CD4-positive, alpha-beta memory T cell (primary cell): ENCODE measurements around the gene TOX4. TPM values are rescaled to one million over a fixed set of nuclear protein-coding genes. Genes with fewer than 3 reads are reported as not detected.
A peak's percentile ranks its signal among the peaks of the same experiment; 100 is the strongest.
"Not testable (repeated sequence)": the region's sequence is repeated elsewhere in the genome, so short reads cannot be mapped to it uniquely, and the experiment has no call there.

Experiments used
- CTCF ChIA-PET: fragments of 350-600 bp; sonication (Branson Sonifier 250); formaldehyde crosslinking; loops from one replicate; lab custom pipeline; 2021; ENCODE audit warnings: inconsistent platforms; ENCODE audit not compliant: partially characterized antibody; lab: Charles Lee
- POLR2A ChIA-PET: fragments of 350-600 bp; sonication (Branson Sonifier 250); formaldehyde crosslinking; loops from one replicate; lab custom pipeline; 2021; ENCODE audit not compliant: partially characterized antibody; lab: Charles Lee
- DNase-seq, 5 donors: peaks; one replicate each; pipeline versions ENCODE4 v3.0.0 to v3.0.0-alpha.2; 2020 to 2022; ENCODE audit warnings: mixed read lengths in 1 of 5
- H3K27ac ChIP-seq: one replicate; pipeline ENCODE4 v1.7.0; 2013; ENCODE audit warnings: low read depth, low read length
- H3K27me3 ChIP-seq: 2 replicates; pipeline ENCODE4 v1.7.0; 2013; ENCODE audit warnings: mild to moderate bottlenecking, low read length, moderate library complexity; ENCODE audit not compliant: insufficient read depth
- H3K36me3 ChIP-seq: 2 replicates; pipeline ENCODE4 v1.7.0; 2013; ENCODE audit warnings: mild to moderate bottlenecking, low read length, moderate library complexity; ENCODE audit not compliant: insufficient read depth
- H3K4me1 ChIP-seq: 2 replicates; pipeline ENCODE4 v1.7.0; 2013; ENCODE audit warnings: mild to moderate bottlenecking, low read length, moderate library complexity; ENCODE audit not compliant: insufficient read depth
- H3K4me3 ChIP-seq, 2 donors: one replicate each; pipeline ENCODE4 v1.7.0; 2013; ENCODE audit warnings: low read length in 2 of 2, mild to moderate bottlenecking in 1 of 2
- H3K9me3 ChIP-seq, 2 donors: one replicate each; pipeline ENCODE4 v1.7.0; 2013; ENCODE audit warnings: low read length in 2 of 2, control low read depth in 1 of 2; ENCODE audit not compliant: control insufficient read depth in 1 of 2
- H3K27ac Mint-ChIP-seq, 7 donors: one replicate each; pipeline ENCODE4 v1.8.0; 2020 to 2021; ENCODE audit warnings: mixed read lengths in 7 of 7, mild to moderate bottlenecking in 6 of 7, inconsistent platforms in 3 of 7, moderate library complexity in 3 of 7
- H3K27me3 Mint-ChIP-seq, 2 donors: one replicate each; pipeline ENCODE4 v1.8.0; 2020 to 2021; ENCODE audit warnings: mixed read lengths in 2 of 2
- H3K36me3 Mint-ChIP-seq, 2 donors: one replicate each; pipeline ENCODE4 v1.8.0; 2020 to 2021; ENCODE audit warnings: mixed read lengths in 2 of 2, inconsistent platforms in 1 of 2, mild to moderate bottlenecking in 1 of 2
- H3K4me1 Mint-ChIP-seq, 4 donors: one replicate each; pipeline ENCODE4 v1.8.0; 2020 to 2021; ENCODE audit warnings: mixed read lengths in 4 of 4, mild to moderate bottlenecking in 1 of 4
- H3K4me3 Mint-ChIP-seq, 8 donors: one replicate each; pipeline ENCODE4 v1.8.0; 2020 to 2021; ENCODE audit warnings: mixed read lengths in 8 of 8, mild to moderate bottlenecking in 7 of 8, moderate library complexity in 6 of 8, inconsistent platforms in 3 of 8
- H3K9me3 Mint-ChIP-seq, 8 donors: one replicate each; pipeline ENCODE4 v1.8.0; 2020 to 2021; ENCODE audit warnings: mixed read lengths in 8 of 8, mild to moderate bottlenecking in 5 of 8, inconsistent platforms in 3 of 8, moderate library complexity in 1 of 8
- intact Hi-C: fragments of 100-400 bp; cut with micrococcal nuclease; formaldehyde crosslinking; loops from one replicate; pipeline ENCODE4 v1.15.1; 2023
- polyA plus RNA-seq, 2 donors: library from polyadenylated mRNA; unstranded; fragments of 300-500 nt; fragmentation: Illumina TruSeq; gene quantifications; one replicate each; pipeline ENCODE4 v1.2.3, GENCODE V29; 2021
- total RNA-seq, 2 experiments: library from RNA; stranded (reverse); gene quantifications; one replicate each; pipeline ENCODE4 v1.2.3, GENCODE V29; 2021

The TOX4 gene
- total and polyA plus RNA-seq, 4 experiments from 2014 or later = 81.8 to 86.2 (median 84.8) TPM

DNA sequence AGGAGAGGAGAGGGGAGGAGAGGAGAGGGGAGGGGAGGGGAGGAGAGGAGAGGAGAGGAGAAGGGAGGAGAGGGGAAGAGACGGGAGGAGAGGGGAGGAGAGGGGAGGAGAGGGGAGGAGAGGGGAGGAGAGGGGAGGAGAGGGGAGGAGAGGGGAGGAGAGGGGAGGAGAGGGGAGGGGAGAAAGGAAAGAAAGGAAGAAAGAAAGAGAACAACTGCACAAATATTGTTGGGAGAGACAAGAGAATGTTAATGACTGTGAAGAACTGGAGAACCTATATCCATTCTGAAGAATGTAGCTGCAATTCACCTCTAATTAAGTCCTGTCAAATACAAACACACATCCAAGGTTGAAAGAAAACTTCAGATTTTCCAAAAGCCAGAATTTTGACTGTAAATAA lies 34.3 kb upstream of the TOX4 start:
- POLR2A ChIA-PET = interaction anchor here (2.2 kb wide), 1 partner anchor 13 kb away, joined by 9 read pairs; the partner anchor contains the start of gene CHD8
- H3K4me3 Mint-ChIP-seq, H3K27ac Mint-ChIP-seq, H3K4me3 ChIP-seq, H3K9me3 Mint-ChIP-seq, DNase-seq, H3K27ac ChIP-seq, H3K9me3 ChIP-seq, H3K27me3 ChIP-seq, intact Hi-C loops, H3K36me3 ChIP-seq, H3K27me3 Mint-ChIP-seq: not testable (repeated sequence)
- Mint-ChIP-seq H3K4me1 (peaks cover 28 to 58% (median 40%) of the 10 kb centered on the region in 4 donors), H3K36me3 (peaks cover 3 to 13% of the 10 kb centered on the region in 2 donors)
- H3K4me1 ChIP-seq = peaks cover 17% of the 10 kb centered on the region
- CTCF ChIA-PET = interaction anchor here (6.1 kb wide), 1 partner anchor 14 kb away, joined by 31 read pairs; the partner anchor contains the start of gene CHD8

DNA sequence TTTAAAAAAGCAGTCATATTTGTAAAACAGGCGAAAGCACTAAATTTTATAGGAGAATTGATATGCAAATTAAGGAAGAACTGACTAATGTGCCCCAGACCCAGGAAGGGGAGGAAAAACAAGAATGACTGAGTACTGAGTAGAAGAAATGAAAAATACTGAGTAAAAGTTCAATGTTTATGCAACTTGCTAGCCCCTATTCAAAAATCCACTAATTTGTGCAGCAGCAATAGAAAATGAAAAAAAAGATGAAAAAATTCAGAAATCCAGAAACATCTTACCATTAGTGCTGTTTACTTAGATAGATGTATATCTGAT lies 27.1 kb upstream of the TOX4 start:
- Mint-ChIP-seq H3K36me3 (peaks cover 4 to 36% of the 10 kb centered on the region in 2 donors), H3K9me3 (no peaks in the 10 kb centered on the region), H3K4me3 (peak overlapping the region in 4 of 8 donors; percentile 35 to 55 (median 44)), H3K27ac (peak overlapping the region; percentile 6 to 81 (median 43)), H3K27me3 (no peaks in the 10 kb centered on the region), H3K4me1 (peaks cover 44 to 75% (median 58%) of the 10 kb centered on the region in 4 donors)
- no peak for DNase-seq
- ChIA-PET CTCF (interaction anchor here (0.9 kb wide), 1 partner anchor 13 kb away, joined by 4 read pairs; no protein-coding TSS in a partner anchor), POLR2A (interaction anchor here (1.5 to 3.7 kb wide), 2 partner anchors 12 to 13 kb away, joined by 12 to 28 read pairs; no protein-coding TSS in a partner anchor)
- H3K4me1 ChIP-seq = peaks cover 66% of the 10 kb centered on the region
- intact Hi-C loops = no loop called here
- no peaks in the 10 kb centered on the region for H3K9me3 ChIP-seq
- H3K27me3 ChIP-seq = no peaks in the 10 kb centered on the region
- H3K4me3 ChIP-seq = no peak overlapping the region
- H3K27ac ChIP-seq = peak overlapping the region; percentile 18
- no peaks in the 10 kb centered on the region for H3K36me3 ChIP-seq

DNA sequence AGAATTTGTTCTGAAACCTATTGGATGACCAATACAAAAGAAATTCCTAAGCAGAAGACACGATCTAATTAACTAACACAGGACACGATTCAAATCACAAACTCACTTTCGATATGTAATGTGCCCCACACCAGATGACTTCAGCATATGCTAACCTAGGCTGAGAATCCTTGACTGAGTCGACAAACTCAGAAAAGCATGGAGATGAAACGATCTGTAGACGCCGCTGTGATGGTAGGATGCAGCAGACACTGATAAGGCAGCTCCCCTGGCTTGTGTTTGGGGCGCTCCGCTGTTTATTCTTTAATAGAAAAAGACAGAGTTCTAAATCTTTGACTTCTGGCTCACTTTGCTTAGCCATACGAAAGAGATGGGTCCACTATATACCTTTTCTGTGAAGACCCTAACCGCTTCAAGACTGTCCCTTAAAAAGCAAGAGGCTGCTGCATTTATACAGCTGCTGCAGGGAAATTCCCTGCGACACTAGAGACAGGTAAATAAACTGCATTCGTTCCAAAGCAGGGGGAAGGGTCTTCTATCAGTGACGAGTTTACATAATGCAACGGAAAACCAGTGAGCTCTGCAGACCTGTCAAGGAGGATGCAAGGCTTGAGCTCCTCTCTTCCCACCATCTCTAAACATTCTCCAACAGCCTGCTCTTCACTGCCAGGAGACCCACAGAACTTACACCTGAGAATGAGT lies 22.0 kb upstream of the TOX4 start:
- CTCF ChIA-PET = interaction anchor here (1.0 to 5.7 kb wide), 9 partner anchors 11 to 190 kb away, joined by 3 to 82 read pairs (median 7); partner anchors contain the start of genes METTL3, RAB2B, SALL2 and TOX4
- Histone ChIP-seq H3K4me3 (peak overlapping the region; percentile 43 to 77), H3K4me1 (peaks cover 56% of the 10 kb centered on the region), H3K9me3 (no peaks in the 10 kb centered on the region), H3K27ac (peak overlapping the region; percentile 88), H3K27me3 (no peaks in the 10 kb centered on the region), H3K36me3 (peaks cover 3% of the 10 kb centered on the region)
- H3K4me3 Mint-ChIP-seq = peak overlapping the region; percentile 93 to 99 (median 96)
- POLR2A ChIA-PET = interaction anchor here (0.6 to 6.1 kb wide), 14 partner anchors 9 to 1311 kb away, joined by 3 to 171 read pairs (median 7); partner anchors contain the start of genes APEX1, DAD1, METTL3 and RAB2B
- H3K27me3 Mint-ChIP-seq = no peaks in the 10 kb centered on the region
- intact Hi-C loops = no loop called here
- peak; percentile 26 to 73 (median 33) for DNase-seq
- peaks cover 30 to 57% (median 43%) of the 10 kb centered on the region in 4 donors for H3K4me1 Mint-ChIP-seq
- H3K9me3 Mint-ChIP-seq = no peaks in the 10 kb centered on the region
- peaks cover 4 to 48% of the 10 kb centered on the region in 2 donors for H3K36me3 Mint-ChIP-seq
- H3K27ac Mint-ChIP-seq = peak overlapping the region; percentile 94 to 100 (median 99)

DNA sequence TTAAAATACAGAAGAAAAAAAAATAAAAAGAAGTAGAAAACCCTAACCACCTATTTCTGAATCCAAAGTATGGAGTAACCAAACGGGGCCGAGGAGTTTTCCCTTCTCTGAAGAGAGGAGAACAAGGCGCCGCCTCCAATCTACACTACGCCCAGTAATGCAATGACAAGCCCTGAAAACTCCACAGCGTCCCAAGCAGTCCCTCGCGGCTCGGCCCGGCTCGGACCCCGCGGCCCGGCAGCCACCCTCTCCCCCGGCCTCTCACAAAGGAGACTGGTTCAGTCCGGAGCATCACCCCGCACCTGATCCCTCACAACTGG lies 21.4 kb upstream of the TOX4 start:
- peak overlapping the region; percentile 93 to 99 (median 96) for H3K4me3 Mint-ChIP-seq
- peak overlapping the region; percentile 94 to 100 (median 99) for H3K27ac Mint-ChIP-seq
- intact Hi-C loops = no loop called here
- H3K9me3 Mint-ChIP-seq = no peaks in the 10 kb centered on the region
- peaks cover 4 to 46% of the 10 kb centered on the region in 2 donors for H3K36me3 Mint-ChIP-seq
- Histone ChIP-seq H3K9me3 (no peaks in the 10 kb centered on the region), H3K36me3 (peaks cover 5% of the 10 kb centered on the region), H3K27ac (peak overlapping the region; percentile 88), H3K27me3 (no peaks in the 10 kb centered on the region), H3K4me1 (peaks cover 51% of the 10 kb centered on the region), H3K4me3 (peak overlapping the region; percentile 43 to 77)
- no peaks in the 10 kb centered on the region for H3K27me3 Mint-ChIP-seq
- ChIA-PET CTCF (interaction anchor here (0.8 to 5.7 kb wide), 15 partner anchors 10 to 225 kb away, joined by 3 to 82 read pairs (median 6); partner anchors contain the start of genes METTL3, RAB2B, SALL2 and TOX4), POLR2A (interaction anchor here (0.7 to 6.1 kb wide), 19 partner anchors 11 to 1310 kb away, joined by 3 to 171 read pairs (median 5); partner anchors contain the start of genes APEX1, DAD1, METTL3 and PARP2)
- DNase-seq = no peak
- peaks cover 26 to 51% (median 38%) of the 10 kb centered on the region in 4 donors for H3K4me1 Mint-ChIP-seq

DNA sequence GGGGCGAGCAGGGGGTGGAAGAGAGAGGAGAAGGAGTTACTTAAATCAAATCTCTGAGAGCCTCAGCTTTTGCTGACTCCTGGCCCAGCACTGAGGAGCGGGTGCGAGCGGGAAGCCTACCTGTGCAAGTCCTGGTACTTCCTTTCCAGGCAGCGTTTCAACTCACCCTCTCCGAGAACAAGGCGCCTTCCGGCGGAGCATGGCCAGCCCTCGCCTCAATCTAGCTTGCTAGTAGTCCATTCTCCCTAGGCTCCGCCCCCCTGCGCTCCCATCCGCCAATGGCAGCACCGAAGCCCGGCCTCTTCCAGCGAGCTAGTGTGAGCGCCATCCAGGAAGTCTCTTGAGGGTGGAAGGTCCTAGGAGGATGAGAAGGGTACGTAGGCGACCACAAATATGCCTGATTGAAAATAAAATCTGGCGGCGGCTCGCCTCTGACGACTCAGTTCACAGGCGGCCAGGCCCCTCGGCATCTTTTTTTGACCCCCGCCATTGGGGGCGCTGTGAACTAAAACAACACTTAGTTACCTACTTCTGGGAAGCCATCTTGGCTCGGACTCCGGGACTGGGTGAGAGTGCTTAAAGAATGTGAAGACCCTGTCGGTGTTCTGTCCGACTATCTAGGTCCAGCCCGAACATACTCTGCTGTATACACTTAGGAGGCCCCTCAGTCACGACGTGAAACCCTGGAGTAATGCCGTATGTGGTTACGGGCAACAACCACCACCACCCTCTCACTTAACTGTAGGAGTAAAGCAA lies 20.9 kb upstream of the TOX4 start, which contains the start of gene CHD8:
Gene CHD8, minus strand, starts transcription at position 212 of the 756 bp plus-strand sequence. CDS start 24,480 bp downstream, outside the sequence.
- peaks cover 7 to 46% of the 10 kb centered on the region in 2 donors for H3K36me3 Mint-ChIP-seq
- Histone ChIP-seq H3K4me3 (peak within 1 kb of the TSS; percentile 75 to 77), H3K27ac (peak within 1 kb of the TSS; percentile 88), H3K36me3 (peaks cover 9% of the 10 kb centered on the region), H3K9me3 (no peaks in the 10 kb centered on the region), H3K27me3 (no peaks in the 10 kb centered on the region), H3K4me1 (peaks cover 47% of the 10 kb centered on the region)
- peaks cover 23 to 46% (median 34%) of the 10 kb centered on the region in 4 donors for H3K4me1 Mint-ChIP-seq
- intact Hi-C loops = loop anchor here (1.0 kb wide), 7 partner anchors 19 to 187 kb away; partner anchors contain the start of genes HNRNPC, METTL3, SUPT16H and TOX4
- no peaks in the 10 kb centered on the region for H3K27me3 Mint-ChIP-seq
- DNase-seq = peak; percentile 99 to 100 (median 100)
- ChIA-PET POLR2A (interaction anchor here (0.6 to 6.1 kb wide), 24 partner anchors 9 to 1310 kb away, joined by 3 to 171 read pairs (median 4); partner anchors contain the start of genes APEX1, DAD1, METTL3 and PARP2), CTCF (interaction anchor here (0.6 to 5.7 kb wide), 20 partner anchors 10 to 1520 kb away, joined by 3 to 82 read pairs (median 4); partner anchors contain the start of genes METTL3, RAB2B, SALL2 and SUPT16H)
- peak within 1 kb of the TSS; percentile 93 to 99 (median 96) for H3K4me3 Mint-ChIP-seq
- H3K9me3 Mint-ChIP-seq = no peaks in the 10 kb centered on the region
- H3K27ac Mint-ChIP-seq = peak within 1 kb of the TSS; percentile 94 to 100 (median 99)

DNA sequence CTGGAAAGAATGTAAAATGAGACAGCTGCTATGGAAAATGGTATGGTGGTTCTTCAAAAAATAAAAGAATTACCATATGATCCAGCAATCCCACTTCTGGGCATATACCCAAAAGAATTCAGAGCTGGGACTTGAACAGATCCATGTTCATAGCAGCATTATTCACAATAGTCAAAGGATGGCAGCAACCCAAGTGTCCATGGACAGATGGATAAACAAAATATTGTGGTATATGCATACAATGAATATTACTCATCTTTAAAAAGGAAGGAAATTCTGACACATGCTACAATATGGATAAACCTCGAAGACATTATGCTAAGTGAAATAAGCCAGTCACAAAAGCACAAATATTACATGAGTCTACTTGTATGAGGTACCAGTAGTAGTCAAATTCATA lies 9.4 kb upstream of the TOX4 start:
- Mint-ChIP-seq H3K4me3 (no peak overlapping the region), H3K27ac (no peak overlapping the region), H3K27me3 (no peaks in the 10 kb centered on the region), H3K4me1 (peaks cover 0 to 5% (median 2%) of the 10 kb centered on the region in 4 donors), H3K9me3 (no peaks in the 10 kb centered on the region), H3K36me3 (peaks cover 43 to 56% of the 10 kb centered on the region in 2 donors)
- CTCF ChIA-PET = interaction anchor here (3.2 kb wide), 1 partner anchor 9 kb away, joined by 13 read pairs; the partner anchor contains the start of genes RAB2B and TOX4
- no peaks in the 10 kb centered on the region for H3K4me1 ChIP-seq
- H3K27me3 ChIP-seq = no peaks in the 10 kb centered on the region
- no peak overlapping the region for H3K27ac ChIP-seq
- POLR2A ChIA-PET = interaction anchor here (1.2 kb wide), 1 partner anchor 9 kb away, joined by 3 read pairs; no protein-coding TSS in a partner anchor
- H3K36me3 ChIP-seq = peaks cover 18% of the 10 kb centered on the region
- intact Hi-C loops = no loop called here
- H3K4me3 ChIP-seq = no peak overlapping the region
- no peaks in the 10 kb centered on the region for H3K9me3 ChIP-seq
- DNase-seq = no peak
